HG02852 (cell line): ENCODE measurements around the gene SH3RF3.

Experiments
- ATAC-seq: cut with Tn5 transposase; IDR thresholded peaks from one replicate; pipeline ENCODE4 v1.9.1; 2021; ENCODE audit warnings: mild to moderate bottlenecking, moderate library complexity; ENCODE audit not compliant: unreplicated experiment

The SH3RF3 gene

DNA sequence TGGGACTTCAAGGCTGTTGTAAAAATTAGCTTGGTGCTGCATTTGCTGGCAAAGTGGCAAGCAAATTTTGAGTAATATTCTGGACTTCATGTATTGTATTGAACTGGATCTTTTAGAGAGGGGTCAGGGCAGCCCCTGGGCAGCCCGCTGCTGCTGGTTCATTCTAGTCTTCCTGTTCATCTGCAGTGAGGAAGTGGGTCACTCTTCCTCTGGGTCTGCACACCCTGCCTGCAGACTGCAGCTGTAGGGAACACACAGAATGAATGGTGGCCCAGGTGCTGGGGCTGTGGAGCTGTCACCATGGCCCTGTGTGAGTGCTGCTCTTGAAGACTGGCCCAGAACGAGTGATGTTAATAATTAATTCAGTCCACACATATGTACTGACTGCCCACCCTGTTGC is 9.4 kb downstream of the SH3RF3 start:
- no peak for ATAC-seq

DNA sequence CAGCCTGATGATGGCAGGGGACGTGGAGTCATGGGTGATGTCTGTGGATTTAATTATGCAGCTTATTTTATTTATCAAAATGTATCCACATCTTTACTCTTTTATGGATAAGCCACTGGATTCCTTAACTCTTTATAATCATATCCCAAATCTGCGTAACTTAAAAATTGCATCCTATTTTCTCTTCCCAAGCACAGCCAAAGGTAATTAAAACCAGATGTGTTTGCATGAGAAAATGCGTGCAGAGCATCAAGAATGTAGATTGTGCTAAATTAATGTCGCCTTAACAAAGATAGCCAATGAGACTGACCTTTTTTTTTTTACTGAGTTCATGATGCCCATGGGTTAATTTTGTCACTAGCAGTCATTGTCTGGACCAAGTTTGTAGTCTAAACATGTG is 10.0 kb downstream of the SH3RF3 start:
- no peak for ATAC-seq

DNA sequence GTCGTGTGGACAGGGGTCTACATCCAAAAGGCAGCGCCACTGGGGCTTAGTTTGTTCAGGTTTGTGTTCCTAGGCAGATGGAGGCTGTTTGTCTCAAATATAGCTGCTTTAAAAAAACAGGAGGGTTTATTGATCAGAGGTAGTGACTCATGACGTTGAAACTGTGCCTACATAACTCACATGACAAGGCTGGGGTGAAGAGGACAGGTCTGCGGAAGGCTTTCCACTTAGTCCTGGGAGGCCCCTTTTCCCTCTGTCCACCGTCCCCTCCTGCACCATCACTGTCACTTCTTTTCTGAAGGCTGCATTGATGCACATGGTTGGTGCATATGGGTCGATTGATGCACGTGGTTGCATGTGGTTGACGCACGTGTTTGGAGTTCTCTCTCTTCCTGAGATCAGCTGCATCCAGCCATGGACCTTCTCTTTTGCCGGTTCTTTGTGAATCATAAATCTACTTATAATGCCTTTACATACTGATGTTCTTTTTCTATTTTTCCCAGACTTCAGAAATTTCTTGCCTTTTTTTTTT is 10.9 kb downstream of the SH3RF3 start:
- no peak for ATAC-seq

DNA sequence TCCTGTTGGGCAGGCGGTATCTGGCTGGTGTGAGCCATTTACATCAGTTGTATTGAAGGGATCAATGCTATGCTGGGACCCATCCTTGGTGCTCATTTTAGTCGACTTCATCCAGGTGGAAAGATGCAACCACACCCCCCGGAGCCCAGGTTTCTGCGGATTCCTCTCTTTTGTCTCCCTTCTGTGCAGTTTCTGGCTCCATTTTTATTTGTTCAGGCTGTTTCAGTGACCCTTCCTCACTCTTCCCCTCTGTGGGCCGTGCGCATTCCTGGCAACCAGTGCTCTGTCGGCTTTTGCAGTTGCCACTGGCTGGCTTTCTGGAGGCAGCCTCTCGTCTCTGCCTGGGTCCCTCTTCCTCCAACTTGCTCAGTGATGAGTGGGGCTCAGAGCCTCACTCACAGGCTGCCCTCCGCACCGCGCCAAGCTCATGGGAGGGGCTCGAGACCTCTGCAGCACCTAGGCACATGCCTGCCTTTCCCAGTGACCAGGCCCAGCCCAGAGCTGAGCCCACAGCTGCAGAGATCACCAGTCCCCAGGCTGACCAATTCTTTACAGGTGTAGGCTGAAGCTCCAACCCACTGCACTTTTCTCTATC is 12.1 kb downstream of the SH3RF3 start:
- ATAC-seq, result no peak

DNA sequence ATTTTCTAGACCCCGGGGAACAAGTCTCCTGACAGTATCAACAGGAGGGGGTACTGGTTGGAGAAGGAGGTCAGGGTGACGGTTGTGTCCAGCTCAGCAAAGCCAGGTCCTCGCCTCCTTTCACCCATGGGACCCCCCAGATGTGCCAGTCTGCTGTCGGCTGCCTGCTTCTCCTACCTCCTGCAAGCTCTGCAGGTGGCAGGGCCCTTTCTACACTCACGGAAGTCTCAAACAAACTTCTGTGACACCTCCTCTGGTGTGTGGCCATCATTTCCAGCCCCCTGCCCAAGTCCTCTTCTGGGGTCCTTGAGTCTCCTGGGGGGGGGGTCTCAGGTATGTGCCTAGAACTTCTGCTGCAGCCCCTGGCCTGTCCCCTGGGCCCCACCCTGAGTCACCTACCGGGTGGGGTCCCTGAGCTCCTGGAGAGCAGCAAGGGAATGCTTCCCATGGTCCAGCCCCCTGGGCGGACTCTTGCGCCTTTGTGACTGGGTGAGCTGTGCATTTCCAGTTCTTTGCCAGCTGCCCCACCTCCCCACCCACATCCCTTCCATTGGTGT is 12.8 kb downstream of the SH3RF3 start:
- no peak for ATAC-seq

DNA sequence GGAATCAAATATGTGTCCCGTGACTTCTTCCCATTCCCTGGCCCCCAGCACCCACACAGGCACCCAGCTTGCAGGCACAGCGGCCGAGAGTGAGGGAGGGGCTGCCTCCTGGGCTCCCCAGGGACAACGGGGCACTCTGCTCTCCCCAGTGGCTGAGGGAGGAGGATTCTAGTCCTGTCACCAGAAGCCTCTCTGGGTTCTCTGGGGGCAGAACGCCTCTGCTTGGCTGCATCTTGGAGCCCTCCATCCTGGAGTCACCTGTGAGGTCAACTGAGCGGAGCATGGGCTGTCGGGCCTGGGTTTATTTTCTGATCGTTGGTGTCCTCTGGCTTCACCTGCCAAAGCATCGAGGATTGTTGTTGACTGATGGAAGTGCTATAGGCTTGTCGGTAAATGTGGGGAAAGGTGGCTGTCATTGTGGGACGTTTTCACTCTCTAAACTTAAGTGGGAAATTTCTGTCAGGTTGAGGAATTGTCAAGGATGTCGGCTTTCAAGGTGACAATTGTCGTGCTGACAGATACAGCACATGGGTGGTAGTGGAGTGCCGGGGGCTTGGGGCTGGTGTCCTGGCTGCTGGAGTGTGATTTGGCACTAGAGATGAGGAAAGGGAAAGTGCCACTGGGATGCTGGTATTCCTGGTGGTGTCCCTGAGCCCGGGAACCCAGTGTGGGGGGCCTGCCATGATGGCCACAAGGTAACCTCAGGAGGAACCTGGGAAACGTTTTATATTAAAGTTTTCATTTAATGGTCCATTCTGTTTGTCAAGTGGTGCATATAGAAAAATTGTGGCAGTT is 13.6 kb downstream of the SH3RF3 start:
- no peak for ATAC-seq

DNA sequence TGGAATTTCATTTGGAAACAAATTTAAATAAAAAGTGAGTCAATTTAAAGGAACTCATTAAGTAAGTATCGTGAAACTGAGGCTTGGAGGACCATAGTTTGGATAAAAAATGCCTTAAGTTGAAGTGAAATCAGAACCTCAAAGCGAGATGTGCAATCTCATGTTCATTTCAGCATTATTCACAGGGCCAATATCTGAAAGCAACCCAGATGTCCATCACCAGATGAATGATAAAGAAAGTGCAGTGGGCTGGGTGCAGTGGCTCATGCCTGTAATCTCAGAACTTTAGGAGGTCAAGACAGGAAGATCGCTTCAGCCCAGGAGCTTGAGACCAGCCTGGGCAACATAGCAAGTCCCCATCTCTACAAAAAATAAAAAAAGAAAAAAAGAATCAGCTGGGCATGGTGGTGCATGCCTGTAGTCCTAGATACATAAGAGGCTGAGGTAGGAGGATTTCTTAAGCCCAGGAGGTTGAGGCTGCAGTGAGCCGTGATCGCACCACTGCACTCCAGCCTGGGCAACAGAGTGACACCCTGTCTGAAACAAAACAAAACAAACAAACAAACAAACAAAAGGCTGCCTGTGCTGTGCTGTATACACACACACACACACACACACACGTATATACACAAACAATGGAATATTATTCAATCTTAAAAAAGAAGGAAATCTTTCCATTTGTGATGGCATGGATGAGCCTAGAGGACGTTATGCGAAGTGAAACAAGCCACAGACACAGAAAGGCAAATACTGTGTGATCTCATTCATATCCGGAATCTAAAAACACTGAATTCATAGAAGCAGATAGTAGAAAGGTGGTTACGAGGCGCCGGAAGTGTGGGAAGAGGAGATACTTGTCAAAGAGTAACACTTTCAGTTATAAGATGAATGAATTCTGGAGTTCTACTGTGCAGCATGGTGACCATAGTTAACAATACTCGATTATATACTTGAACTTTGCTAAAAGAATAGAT is 14.5 kb downstream of the SH3RF3 start:
- peak; percentile 92 for ATAC-seq

DNA sequence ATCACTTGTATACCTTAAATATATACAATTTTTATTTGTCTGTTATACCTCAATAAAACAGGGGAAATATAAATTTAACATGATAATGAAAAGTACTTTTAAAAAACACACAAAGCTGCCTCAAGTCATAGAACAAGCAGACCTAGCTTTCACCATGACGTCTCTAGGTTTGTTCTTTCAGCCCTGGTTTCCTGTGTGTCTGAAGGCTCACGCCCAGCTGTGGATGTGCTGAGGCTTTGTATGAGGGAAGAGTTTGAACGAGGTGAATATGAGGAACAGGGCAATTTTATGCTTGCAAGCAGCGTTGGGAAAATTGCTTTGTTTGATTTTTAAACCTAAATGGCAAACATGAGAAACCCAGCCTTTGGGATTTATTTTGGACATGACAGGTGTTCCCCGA is 15.3 kb downstream of the SH3RF3 start:
- ATAC-seq, result peak; percentile 36

DNA sequence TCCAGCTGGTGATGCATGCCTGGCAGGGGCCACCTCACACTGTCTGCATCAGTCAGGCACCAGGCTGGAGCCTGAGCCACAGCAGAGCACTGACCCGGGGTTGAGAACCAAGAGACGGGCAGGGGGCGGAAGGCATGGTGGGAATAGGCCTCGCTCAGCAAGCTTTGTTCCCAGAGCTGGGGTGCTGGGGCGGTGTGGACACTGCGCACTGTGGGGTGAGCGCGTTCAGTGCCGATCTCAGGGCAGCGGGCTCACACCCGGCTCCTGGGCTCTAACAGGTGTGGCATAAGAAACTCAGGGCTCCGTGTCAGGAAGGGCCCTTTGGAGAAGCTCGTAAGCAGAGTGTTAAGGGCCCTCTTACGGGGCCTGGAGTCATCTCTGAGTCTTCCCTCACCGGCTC is 15.7 kb downstream of the SH3RF3 start:
- ATAC-seq, result no peak

DNA sequence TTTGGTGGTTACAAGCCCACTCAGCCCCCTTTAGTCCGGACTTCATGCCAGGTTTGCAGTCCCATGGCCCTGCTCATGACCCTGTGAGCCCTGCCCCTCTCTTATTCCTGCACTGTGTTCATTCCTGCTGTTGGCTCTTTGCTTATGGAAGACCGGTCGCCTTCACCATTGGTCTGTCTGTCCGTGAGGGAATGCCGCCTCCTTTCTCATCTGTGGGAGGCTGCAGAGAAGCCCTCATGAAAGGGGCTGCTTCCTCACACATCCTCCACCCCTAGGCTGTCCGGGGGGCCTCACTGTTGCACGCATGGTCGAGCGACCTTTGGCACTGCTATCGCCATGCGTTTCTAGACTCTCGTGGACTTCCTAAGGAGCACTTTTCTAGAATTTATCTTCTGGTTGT is 16.3 kb downstream of the SH3RF3 start:
- ATAC-seq, result no peak

DNA sequence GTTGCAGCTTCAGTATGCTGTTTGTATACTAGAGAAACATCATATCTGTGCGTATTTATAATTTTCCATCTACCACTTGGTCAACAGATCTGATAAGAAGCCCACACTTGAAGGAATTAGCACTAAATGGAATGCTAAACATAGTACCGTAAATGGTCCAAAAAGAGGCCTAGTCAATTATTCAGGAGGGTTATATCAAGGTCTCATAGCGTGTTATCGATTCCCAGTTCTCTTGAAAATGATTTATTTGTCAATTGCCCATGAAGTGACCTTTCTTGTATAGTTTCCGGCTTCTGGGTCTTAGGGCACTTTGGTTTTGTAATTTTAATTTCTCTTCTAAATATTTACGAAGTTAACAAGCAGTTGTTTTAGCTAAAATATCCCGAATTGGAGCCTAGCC is 18.4 kb downstream of the SH3RF3 start:
- ATAC-seq, result no peak

DNA sequence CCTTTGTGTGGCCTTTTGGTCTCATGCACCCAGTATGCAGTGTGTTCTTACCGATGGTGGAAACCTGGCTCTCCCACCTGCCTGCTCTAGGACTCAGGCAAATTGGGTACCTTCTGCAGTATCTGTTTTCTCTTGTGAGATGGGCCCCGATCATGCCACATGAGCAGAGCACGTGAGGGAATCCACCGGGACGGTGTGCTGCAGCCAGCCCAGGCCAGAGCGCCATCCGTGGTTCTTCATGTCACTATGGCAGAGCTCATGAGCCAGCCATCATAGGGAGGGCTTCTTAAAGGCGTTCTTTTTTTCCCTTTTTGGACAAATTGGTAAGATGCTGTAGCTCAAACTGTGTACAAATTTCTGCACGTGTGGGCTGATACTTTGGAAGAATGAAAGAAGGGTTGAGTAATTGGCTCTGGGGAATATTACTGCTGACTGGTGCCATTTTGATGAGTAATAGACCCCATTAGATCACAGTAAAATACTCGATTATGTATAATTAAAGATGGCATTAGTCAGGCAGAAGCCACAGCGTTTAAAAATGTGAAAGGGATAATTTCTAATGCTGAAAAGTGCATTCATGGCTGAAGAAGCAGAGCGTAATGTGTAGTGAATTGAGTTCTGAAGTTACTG is 19.2 kb downstream of the SH3RF3 start:
- no peak for ATAC-seq

DNA sequence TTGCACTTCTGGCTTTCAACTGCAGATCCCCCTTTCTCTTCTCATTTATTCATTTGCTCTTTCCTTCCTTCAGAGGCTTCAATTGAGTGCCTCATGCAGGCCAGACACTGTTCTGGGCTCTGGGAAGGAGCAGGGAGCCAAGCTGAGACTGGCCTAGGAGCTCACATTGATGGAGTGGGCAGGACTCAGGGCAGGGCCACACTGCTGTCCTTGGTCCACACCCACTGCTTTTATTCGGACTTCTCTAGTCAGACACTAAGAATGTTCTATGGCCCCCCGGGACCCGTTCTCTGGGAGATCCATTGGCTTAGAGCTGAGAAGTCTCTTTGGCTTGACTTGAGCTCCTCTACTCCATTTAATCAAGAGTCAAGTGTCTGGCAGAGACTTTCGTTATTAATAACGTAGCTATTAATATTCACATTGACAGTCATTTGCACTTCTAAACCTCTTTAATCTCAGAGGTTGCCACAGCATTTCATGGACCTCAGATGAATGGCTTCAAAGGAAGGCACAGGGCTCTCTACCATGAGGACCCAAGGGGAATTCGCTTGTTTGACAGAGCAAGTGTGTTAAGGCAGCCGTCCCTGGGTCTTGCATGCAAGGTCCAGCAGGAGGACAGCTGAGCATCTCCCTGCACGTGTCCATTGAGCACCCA is 20.1 kb downstream of the SH3RF3 start:
- no peak for ATAC-seq

DNA sequence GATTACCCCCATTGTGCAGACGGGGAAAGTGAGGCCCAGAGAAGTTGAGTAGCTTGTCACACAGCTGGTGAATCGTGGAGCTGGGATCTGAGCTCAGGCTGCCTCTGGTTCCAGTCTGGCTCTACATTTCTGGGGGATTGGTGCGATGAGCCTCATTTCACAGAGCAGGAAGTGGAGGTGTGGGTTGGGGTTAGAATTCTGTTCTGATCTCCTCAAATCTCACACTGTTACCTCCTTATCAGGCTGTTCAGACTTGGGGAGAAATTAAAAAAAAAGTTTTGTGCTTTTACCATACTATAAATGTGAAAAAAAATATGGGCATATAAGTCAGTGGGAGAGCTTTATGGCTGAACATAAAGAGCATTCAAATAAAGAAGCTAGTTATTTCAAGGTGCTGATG is 21.6 kb downstream of the SH3RF3 start:
- ATAC-seq, result no peak

DNA sequence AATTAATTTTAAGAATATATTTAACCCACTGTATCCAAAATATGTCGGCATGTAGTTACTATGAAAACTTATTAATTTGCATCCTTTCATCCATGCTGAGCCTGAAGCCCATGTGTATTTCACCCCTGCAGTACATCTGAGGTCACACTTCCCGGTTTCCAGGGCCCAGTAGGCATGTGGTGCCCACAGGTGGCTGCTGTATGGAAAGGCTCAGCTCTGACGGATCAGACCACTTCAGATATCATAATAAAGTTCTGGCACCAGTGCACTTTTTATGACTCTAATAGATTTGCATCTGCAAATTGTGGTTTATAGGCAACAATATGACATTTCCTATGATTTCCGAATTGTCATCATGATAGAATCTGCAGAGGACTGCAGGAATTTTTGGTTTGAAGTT is 22.5 kb downstream of the SH3RF3 start:
- ATAC-seq, result no peak

DNA sequence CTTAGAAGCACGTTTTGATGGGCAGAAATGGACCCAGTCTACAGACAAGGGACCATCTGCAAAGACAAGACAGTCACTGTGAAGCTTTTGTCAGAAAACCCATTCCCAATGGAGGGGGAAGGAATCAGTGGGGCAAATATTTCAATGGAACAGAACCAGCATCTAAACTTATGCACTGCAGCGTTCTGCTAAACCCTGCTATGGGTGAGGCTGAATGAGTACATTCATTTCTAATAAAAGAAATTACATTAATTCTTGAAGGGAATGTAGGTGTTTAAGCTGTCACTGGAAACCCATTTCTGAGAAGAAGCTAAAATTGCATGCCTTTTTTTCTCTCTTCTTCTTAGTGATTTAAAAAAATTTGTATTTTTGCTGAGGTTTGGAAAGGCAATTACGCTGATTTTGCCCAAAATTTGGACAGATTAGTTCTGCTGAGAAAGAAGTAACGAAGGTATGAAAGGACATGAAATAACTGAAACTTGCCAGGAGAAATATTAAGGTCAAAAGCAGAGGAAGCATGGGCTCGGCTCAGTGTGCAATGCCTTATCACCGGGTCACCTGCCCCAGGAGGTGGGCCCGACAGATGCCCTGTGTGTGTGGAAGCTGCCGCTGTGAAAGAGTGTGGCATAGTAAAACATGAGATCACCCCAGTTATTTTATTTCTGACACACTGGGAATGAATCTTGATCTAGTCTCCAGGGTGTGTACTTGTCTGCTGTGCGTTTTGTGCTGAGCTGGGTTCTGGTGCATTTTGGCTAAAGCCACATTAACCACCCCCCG is 24.2 kb downstream of the SH3RF3 start:
- no peak for ATAC-seq

DNA sequence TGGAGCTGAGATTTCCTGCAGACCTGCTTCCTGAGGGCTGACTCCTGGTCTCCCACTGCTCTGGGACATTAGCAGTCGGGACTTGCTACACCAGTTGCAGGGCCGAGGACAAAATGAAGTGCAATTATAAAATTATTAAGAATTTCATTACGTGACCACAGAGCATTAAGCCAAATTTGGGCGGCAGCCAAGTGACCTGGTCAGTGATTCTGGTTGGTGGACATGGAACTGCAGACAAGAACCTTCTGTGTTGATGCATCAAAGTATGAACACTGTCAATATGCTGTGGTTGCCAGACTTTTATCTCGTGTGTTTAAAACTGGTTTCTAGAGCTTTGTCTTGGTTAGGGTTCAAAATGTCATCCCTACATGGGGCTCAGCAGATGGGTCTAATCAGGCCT is 24.8 kb downstream of the SH3RF3 start:
- ATAC-seq, result no peak

DNA sequence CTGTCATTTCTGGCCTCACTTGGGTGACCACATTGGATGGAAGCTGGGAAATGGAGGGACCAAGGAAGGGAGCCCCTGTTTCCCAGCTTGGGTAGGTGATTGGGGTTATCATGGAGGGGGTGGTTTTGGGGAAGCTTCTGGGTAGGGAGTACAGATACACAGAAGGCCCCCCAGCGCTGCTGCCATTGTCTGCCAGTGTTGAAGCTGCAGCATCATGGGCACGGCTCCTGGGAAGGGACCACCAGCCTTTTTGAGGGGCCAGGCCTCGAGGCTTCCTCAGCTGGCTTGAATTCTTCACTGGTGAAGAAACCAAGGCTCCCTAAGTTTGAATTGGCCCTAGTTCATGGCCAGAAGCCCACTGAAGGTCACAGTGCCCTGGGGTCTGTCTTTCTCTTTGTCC is 25.2 kb downstream of the SH3RF3 start:
- no peak for ATAC-seq
